Activated T-cell treated with anti-CD3 and anti-CD28 coated beads, Interleukin-2, amount 50 U/mL, for 4 hours (primary cell): Measurements from ENCODE around the gene CLIC1. TPM values are rescaled to one million over a fixed set of nuclear protein-coding genes. Genes with fewer than 3 reads are reported as not detected.

ENCODE experiments used
- ATAC-seq, 2 donors: fragments of 200-7000 bp; cut with Tn5 transposase; one replicate each; pipeline ENCODE4 v1.10.0; 2021
- DNase-seq: peaks from one replicate; pipeline ENCODE4 v3.0.0-alpha.2; 2020
- H3K27me3 Mint-ChIP-seq: one replicate; pipeline ENCODE4 v1.8.0; 2021; ENCODE audit warnings: low read depth, mixed read lengths
- H3K36me3 Mint-ChIP-seq: one replicate; pipeline ENCODE4 v1.8.0; 2022; ENCODE audit warnings: mixed read lengths; ENCODE audit not compliant: insufficient read depth
- H3K4me1 Mint-ChIP-seq: one replicate; pipeline ENCODE4 v1.8.0; 2021; ENCODE audit warnings: low read depth, mixed read lengths
- H3K4me3 Mint-ChIP-seq: one replicate; pipeline ENCODE4 v1.8.0; 2021; ENCODE audit warnings: mild to moderate bottlenecking, moderate library complexity, mixed read lengths
- H3K9me3 Mint-ChIP-seq: one replicate; pipeline ENCODE4 v1.8.0; 2021; ENCODE audit warnings: mixed read lengths
- total RNA-seq, 3 donors: library from RNA; stranded (reverse); gene quantifications; one replicate each; pipeline ENCODE4 v1.2.1, GENCODE V29; 2021

The CLIC1 gene
- total RNA-seq, 3 donors from 2014 or later, result 344 to 370 (median 353) TPM

DNA sequence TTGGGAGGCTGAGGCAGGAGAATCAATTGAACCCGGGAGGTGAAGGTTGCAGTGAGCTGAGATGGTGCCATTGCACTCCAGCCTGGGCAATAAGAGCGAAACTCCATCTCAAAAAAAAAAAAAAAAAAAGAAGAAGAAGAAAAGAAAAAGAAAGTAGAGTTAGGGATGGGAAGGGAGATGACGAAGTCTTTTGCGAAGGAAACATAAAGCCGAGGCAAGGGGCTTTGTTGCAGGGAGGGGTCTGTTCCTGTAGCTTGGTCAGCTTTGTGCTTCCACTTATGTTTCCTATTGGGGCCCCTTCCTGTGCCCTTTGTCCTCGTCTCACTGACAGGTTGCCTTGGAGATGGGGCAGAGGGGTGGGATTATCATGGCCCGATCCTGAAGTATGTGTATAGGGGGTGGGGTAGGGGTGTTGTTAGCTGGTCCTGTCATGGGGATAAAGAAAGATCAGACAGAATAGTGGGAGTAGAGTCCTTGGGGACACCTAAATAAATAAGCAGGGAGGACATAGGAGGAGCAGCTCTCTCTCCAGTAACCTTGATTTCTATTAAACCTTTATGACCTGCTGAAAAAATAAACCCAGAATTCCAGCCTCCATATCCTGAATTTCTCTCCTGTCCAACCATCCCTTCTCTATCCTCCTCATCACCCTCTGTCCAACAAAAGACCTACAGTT lies 1.1 kb upstream of the CLIC1 start:
- Mint-ChIP-seq H3K4me1 (peaks cover 69% of the 10 kb centered on the region), H3K27me3 (no peaks in the 10 kb centered on the region), H3K9me3 (no peaks in the 10 kb centered on the region), H3K4me3 (peak overlapping the region; percentile 98), H3K36me3 (peaks cover 14% of the 10 kb centered on the region)
- ATAC-seq (no peak), DNase-seq (no peak)

GRCh38 chr6:31736768-31737314 lies 511 bp upstream of the CLIC1 start:
- Mint-ChIP-seq H3K4me1 (peaks cover 71% of the 10 kb centered on the region), H3K36me3 (peaks cover 18% of the 10 kb centered on the region), H3K27me3 (no peaks in the 10 kb centered on the region), H3K9me3 (no peaks in the 10 kb centered on the region), H3K4me3 (peak overlapping the region; percentile 98)
- DNase-seq (no peak), ATAC-seq (no peak)

DNA sequence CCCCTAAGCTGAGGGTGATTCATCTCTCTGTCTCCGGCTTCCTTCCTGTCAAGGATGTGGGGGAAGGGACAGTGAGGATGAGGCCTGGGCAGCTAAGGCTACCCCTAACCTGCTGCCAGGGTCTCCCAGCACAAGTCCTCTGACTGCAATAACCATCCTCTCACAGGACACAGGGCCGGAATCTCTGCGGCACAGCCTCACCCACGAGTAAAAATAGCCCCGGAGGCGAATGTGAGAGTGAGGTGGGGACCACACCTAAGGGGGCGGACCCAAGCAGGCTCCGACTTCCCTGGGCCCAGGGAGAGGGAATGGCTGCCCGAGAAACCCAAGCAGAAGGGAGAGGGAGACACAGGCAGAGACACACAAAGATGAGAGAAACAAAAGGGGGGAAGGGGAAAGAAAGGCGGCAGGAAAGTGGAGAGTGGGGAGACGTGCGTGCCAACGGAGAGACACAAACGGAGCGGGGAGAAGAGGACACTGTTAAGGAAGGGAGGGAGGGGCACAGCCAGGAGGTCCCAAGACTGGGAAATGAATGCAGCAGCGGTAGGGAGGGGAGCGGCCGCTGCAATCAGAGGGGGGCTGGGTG lies 1.4 kb downstream of the CLIC1 start:
- H3K27me3 Mint-ChIP-seq, result no peaks in the 10 kb centered on the region
- H3K9me3 Mint-ChIP-seq, result no peaks in the 10 kb centered on the region
- peaks cover 64% of the 10 kb centered on the region for H3K4me1 Mint-ChIP-seq
- H3K36me3 Mint-ChIP-seq, result peaks cover 17% of the 10 kb centered on the region
- H3K4me3 Mint-ChIP-seq, result peak overlapping the region; percentile 98
- ATAC-seq (peak; percentile 3 to 5), DNase-seq (peak; percentile 42)

- ATAC-seq (peak; percentile 57 to 58), DNase-seq (no peak)
- no peaks in the 10 kb centered on the region for H3K9me3 Mint-ChIP-seq
- no peaks in the 10 kb centered on the region for H3K27me3 Mint-ChIP-seq
- peak overlapping the region; percentile 98 for H3K4me3 Mint-ChIP-seq
- H3K4me1 Mint-ChIP-seq, result peaks cover 60% of the 10 kb centered on the region
- peaks cover 17% of the 10 kb centered on the region for H3K36me3 Mint-ChIP-seq
Observed at GRCh38 chr6:31734247-31734820, 2.0 kb downstream of the CLIC1 start.

DNA sequence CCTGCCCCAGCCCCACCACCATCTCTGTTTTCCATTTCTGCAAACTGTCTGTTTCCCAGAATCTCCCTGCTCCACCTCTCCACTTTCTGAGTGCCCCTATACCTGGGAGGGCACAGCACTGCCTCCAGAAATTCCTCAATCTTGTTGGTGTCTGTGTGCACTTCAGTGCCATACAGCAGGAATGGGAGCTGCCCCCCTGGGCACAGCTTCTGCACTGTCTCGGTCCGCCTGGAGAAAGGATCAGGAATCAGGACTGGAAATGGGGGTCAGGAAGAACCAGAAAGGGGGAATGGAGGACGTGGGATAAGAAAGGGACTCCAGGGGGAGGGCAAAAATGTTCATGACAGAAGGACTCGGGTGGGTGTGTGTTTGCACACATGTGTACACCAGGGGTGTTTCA lies 2.6 kb downstream of the CLIC1 start:
- Mint-ChIP-seq H3K4me1 (peaks cover 61% of the 10 kb centered on the region), H3K27me3 (no peaks in the 10 kb centered on the region), H3K9me3 (no peaks in the 10 kb centered on the region), H3K4me3 (peak overlapping the region; percentile 98), H3K36me3 (peaks cover 17% of the 10 kb centered on the region)
- no peak for ATAC-seq
- DNase-seq, result no peak

DNA sequence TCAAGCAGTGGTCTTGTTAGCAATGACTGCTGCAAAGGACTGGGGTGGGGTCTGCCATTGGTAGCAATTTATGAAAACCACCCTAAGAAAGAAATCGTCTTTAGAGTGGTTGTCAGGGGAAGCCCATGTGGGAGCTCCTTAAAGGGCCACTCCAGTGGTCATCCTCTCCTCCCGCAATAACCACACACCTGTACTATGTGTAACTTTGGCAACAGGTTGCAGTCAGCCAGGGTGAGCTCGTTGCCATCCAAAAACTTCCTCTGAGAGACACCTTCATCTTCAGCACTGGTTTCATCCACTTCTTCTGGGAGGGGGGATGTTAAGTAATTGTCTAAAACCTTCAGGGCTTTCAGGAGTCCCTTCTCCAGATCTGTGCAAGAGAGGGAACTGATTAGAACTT lies 4.3 kb downstream of the CLIC1 start:
- H3K4me3 Mint-ChIP-seq, result no peak overlapping the region
- peaks cover 58% of the 10 kb centered on the region for H3K4me1 Mint-ChIP-seq
- H3K27me3 Mint-ChIP-seq, result no peaks in the 10 kb centered on the region
- no peaks in the 10 kb centered on the region for H3K9me3 Mint-ChIP-seq
- DNase-seq, result no peak
- H3K36me3 Mint-ChIP-seq, result peaks cover 17% of the 10 kb centered on the region
- ATAC-seq, result no peak

DNA sequence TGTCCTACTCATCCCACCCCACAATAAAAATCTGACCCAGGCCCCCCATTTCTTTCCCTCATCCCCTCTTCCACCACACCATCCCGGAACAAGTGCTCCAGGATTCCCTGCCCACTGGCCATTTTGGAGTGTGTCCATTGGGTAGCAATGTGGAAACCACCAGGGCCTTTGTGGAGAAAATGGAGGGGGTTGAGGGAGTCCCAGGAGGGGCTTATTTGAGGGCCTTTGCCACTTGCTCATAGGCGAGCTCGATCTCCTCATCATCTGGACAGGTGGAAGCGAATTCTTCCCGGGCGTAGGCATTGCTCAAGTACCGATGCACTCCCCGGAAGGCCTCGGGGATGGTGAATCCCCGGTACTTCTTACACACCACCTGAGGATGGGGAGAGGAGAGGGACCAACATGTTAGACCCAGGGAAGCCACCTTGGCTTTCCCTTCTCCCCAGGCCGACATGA lies 5.7 kb downstream of the CLIC1 start:
- no peak for ATAC-seq
- H3K27me3 Mint-ChIP-seq, result no peaks in the 10 kb centered on the region
- H3K9me3 Mint-ChIP-seq, result no peaks in the 10 kb centered on the region
- no peak for DNase-seq
- H3K4me3 Mint-ChIP-seq, result peak overlapping the region; percentile 94
- peaks cover 20% of the 10 kb centered on the region for H3K36me3 Mint-ChIP-seq
- peaks cover 62% of the 10 kb centered on the region for H3K4me1 Mint-ChIP-seq

- Mint-ChIP-seq H3K4me3 (peak overlapping the region; percentile 94), H3K36me3 (peaks cover 22% of the 10 kb centered on the region), H3K4me1 (peaks cover 62% of the 10 kb centered on the region)
Observed at GRCh38 chr6:31729979-31730630, 6.2 kb downstream of the CLIC1 start.

GRCh38 chr6:31729515-31729978 lies 6.8 kb downstream of the CLIC1 start:
- ATAC-seq, result peak; percentile 75 to 77
- Mint-ChIP-seq H3K36me3 (peaks cover 22% of the 10 kb centered on the region), H3K4me1 (peaks cover 61% of the 10 kb centered on the region), H3K9me3 (no peaks in the 10 kb centered on the region), H3K27me3 (no peaks in the 10 kb centered on the region), H3K4me3 (peak overlapping the region; percentile 94)
- DNase-seq, result peak; percentile 80

More at GRCh38 chr6:31729979-31730630, 6.2 kb downstream of the CLIC1 start:
- no peaks in the 10 kb centered on the region for H3K27me3 Mint-ChIP-seq
- ATAC-seq (peak; percentile 61), DNase-seq (peak; percentile 58)
- H3K9me3 Mint-ChIP-seq, result no peaks in the 10 kb centered on the region

DNA sequence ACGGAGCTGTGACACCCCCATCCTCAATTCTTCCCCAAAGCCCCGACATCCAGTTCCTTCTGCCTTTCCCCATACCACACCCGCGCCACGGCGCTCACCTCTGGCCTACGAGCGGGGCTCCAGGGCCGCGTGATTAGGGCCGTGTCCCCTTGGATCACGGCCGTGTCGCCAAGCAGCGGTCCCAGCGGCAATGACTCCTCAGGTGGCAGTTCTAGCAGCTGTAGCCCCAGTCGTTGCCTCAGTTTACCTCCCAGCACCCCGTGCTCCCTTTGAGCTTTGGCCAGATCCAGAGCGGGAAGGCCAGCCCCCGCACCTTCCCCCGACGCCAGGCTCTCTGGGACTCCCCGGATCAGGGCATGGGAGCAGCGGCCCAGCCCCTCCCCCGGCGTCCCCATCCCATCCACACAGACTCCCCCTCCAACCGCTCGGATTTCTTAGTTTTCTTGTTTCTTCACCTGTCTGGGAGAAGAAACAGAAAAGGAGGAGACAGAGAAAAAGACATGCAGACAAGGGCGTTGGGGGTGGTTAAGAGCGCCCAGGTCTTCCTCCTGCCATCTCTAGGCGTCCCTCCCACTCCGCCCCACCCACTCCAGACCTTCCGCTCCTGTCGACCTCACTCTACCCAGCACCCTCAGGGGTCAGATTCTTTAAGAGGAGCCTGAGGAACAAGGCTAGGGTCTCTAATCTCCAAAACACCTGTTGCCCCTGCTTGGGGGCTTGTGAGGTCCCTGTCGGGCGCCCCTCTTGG lies 7.4 kb downstream of the CLIC1 start, which contains the start of gene DDAH2:
Gene DDAH2, minus strand, starts transcription at position 533 of the 748 bp plus-strand sequence. Its CDS starts 138 bp downstream, at position 395.
- H3K9me3 Mint-ChIP-seq, result no peaks in the 10 kb centered on the region
- H3K4me1 Mint-ChIP-seq, result peaks cover 55% of the 10 kb centered on the region
- peaks cover 22% of the 10 kb centered on the region for H3K36me3 Mint-ChIP-seq

DNA sequence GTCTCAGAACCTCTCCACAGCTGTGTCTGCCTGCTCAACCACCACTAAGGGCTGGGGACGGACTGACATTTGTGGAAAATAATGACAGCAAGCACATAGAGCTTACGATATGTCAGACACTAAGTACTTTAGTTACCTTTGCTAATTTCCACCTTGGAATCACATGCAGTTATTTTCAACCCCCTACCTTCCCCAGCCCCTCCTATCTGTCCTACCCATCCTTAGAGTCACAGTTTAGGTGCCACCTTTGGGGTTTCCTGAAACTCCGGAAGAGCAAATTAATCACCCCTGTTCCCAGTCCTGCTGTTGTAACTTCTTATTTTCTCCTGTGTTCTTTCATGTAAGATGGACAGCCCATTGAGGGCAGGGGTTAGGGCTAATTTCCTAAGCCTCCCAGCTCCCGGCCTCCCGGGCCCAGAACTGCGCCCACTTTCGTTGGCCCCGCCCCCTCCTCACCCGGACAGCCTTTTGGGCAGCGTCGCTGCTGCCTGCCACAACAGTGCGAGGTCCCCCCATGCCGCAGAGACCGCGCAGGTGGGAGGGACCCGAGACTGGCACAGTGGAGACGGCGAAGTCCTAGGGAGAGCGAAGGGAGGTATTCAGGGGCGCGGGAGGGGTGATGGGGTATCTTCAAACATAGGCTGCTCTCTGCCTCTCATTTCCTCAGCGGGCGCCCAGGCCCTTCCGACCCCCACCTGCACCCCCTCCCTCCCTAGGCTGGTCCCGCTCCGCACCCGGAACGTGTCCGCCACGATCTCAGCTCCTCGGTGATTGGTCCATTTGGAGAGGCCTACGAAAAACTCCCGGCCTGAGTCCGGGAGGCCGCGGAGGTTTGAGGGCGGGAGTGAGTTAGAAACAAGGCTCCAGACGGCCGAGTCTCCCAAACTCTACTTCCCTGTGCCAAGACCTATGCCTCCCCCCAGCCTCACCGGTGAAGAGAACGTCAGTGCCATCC lies 8.3 kb downstream of the CLIC1 start:
- no peaks in the 10 kb centered on the region for H3K27me3 Mint-ChIP-seq
- peaks cover 14% of the 10 kb centered on the region for H3K36me3 Mint-ChIP-seq
- no peaks in the 10 kb centered on the region for H3K9me3 Mint-ChIP-seq
- no peak for DNase-seq
- ATAC-seq, result no peak
- H3K4me1 Mint-ChIP-seq, result peaks cover 49% of the 10 kb centered on the region
- peak overlapping the region; percentile 53 for H3K4me3 Mint-ChIP-seq

More for the DNA sequence above, 7.4 kb downstream of the CLIC1 start, which contains the start of gene DDAH2:
- DNase-seq (no peak), ATAC-seq (peak; percentile 20)
- Mint-ChIP-seq H3K27me3 (no peaks in the 10 kb centered on the region), H3K4me3 (peak within 1 kb of the TSS; percentile 94)

- H3K27me3 Mint-ChIP-seq, result no peaks in the 10 kb centered on the region
- H3K36me3 Mint-ChIP-seq, result peaks cover 11% of the 10 kb centered on the region
- H3K4me1 Mint-ChIP-seq, result peaks cover 48% of the 10 kb centered on the region
- ATAC-seq (no peak), DNase-seq (no peak)
- H3K9me3 Mint-ChIP-seq, result no peaks in the 10 kb centered on the region
- peak overlapping the region; percentile 53 for H3K4me3 Mint-ChIP-seq
Observed at GRCh38 chr6:31727034-31727716, 9.2 kb downstream of the CLIC1 start.
